Measurements from ENCODE around the gene WDR55. TPM values are rescaled to one million over a fixed set of nuclear protein-coding genes. Genes with fewer than 3 reads are reported as not detected.

WDR55 gene
- total and polyA plus RNA-seq, 2 of the 13 experiments (the other 11 are each of a cell fraction or from before 2014, with no cell fraction given) = 17.7 to 18.2 TPM

GRCh38 chr5:140690941-140691924 is 26.5 kb downstream of the WDR55 start, which contains the start of the genes HARS1 and HARS2 (continued):
- no peak for TF ChIP-seq ZNF646 (CRISPR knock-in tag; IDR thresholded peaks at IDR 0.05)
- peak; percentile 17; the same call in 1 of the 2 replicates for TF ChIP-seq AHR (CRISPR knock-in tag; IDR thresholded peaks at IDR 0.05)
- TF ChIP-seq TBP (CRISPR knock-in tag; IDR thresholded peaks at IDR 0.05) = 0 out of 2 replicates have a peak, but pooled peaks have one; percentile 72
- no peak for TF ChIP-seq NPAS2 (CRISPR knock-in tag; IDR thresholded peaks at IDR 0.05; ENCODE audit: borderline replicate concordance)
- no peak; the same call in 1 of the 2 replicates for TF ChIP-seq ZNF747 (CRISPR knock-in tag; IDR thresholded peaks at IDR 0.05; ENCODE audit: borderline replicate concordance)
- peak; percentile 85; the same call in 1 of the 2 replicates for TF ChIP-seq FOXM1 (CRISPR knock-in tag; IDR thresholded peaks at IDR 0.05)
- peak; percentile 64; the same call in 1 of the 2 replicates for TF ChIP-seq ZBTB44 (CRISPR knock-in tag; IDR thresholded peaks at IDR 0.05)
- TF ChIP-seq ZSCAN30 (CRISPR knock-in tag; IDR thresholded peaks at IDR 0.05) = no peak
- TF ChIP-seq ZNF484 (CRISPR knock-in tag; IDR thresholded peaks at IDR 0.05; ENCODE audit: borderline replicate concordance, low read depth) = no peak
- no peak for TF ChIP-seq NAIF1 (CRISPR knock-in tag; IDR thresholded peaks at IDR 0.05; ENCODE audit: borderline replicate concordance)
- TF ChIP-seq DMTF1 (CRISPR knock-in tag; IDR thresholded peaks at IDR 0.05) = no peak
- peak; percentile 46 for TF ChIP-seq ZNF768 (CRISPR knock-in tag; IDR thresholded peaks at IDR 0.05)
- no peak for TF ChIP-seq MATR3 (CRISPR knock-in tag; IDR thresholded peaks at IDR 0.05)
- TF ChIP-seq ZNF546 (CRISPR knock-in tag; conservative IDR thresholded peaks at IDR 0.05) = no peak
- TF ChIP-seq ZKSCAN5 (CRISPR knock-in tag; IDR thresholded peaks at IDR 0.05) = no peak
- peak; percentile 53; the same call in 1 of the 2 replicates for TF ChIP-seq SMAD1 (CRISPR knock-in tag; IDR thresholded peaks at IDR 0.05; ENCODE audit: borderline replicate concordance, low read depth)
- TF ChIP-seq SSRP1 (CRISPR knock-in tag; IDR thresholded peaks at IDR 0.05) = no peak

All from HepG2 (cell line).